Measurements from ENCODE around the gene OR1E2. TPM values are rescaled to one million over a fixed set of nuclear protein-coding genes. Genes with fewer than 3 reads are reported as not detected.
"Not testable (repeated sequence)": the region's sequence is repeated elsewhere in the genome, so short reads cannot be mapped to it uniquely, and the experiment has no call there.

The OR1E2 gene, protein sequence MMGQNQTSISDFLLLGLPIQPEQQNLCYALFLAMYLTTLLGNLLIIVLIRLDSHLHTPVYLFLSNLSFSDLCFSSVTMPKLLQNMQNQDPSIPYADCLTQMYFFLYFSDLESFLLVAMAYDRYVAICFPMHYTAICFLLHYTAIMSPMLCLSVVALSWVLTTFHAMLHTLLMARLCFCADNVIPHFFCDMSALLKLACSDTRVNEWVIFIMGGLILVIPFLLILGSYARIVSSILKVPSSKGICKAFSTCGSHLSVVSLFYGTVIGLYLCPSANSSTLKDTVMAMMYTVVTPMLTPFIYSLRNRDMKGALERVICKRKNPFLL
- not detected for polyA plus RNA-seq (ENCODE audit: insufficient read length in 3 of 3)
- long read RNA-seq, donor 1: 0 reads
- long read RNA-seq, donor 2: 0 reads
- long read RNA-seq, donor 3: 0 reads
- long read RNA-seq, donor 4: 0 reads
- long read RNA-seq, donor 5, partial matches to known transcripts: 0 of 1 reads
- long read RNA-seq, donor 5, other reads (novel, unspliced or antisense): 0 of 1 reads
- long read RNA-seq, donor 6: 0 reads
- long read RNA-seq, donor 7: 0 reads
- long read RNA-seq, donor 8: 0 reads
- long read RNA-seq, donor 9: 0 reads
- long read RNA-seq, donor 10: 0 reads
- long read RNA-seq, donor 11: 0 reads
- long read RNA-seq, donor 12: 0 reads
- long read RNA-seq, donor 13: 0 reads
- long read RNA-seq, donor 14: 0 reads
- long read RNA-seq, donor 15: 0 reads
- long read RNA-seq, donor 16: 0 reads

DNA sequence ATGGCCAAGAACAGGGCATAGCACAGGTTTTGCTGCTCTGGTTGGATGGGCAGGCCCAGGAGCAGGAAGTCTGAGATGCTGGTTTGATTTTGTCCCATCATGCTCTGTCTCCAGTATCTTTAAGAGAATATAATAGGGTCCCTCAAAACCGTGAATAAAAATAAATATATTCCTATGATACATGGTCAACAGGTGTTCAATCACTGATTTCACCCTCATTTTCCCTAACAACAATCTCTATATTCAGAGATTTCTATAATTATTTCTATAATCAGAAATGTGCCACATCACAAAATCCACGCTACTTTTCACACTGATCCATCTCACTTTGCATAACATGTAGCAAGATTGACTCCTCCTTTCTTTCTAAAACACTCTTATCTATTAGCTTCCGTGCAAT, at the start of gene OR1E2:
OR1E2 (minus strand) TSS at position 101 of the 400 bp plus-strand sequence; CDS start at position 101, 0 bp downstream.
- DNase-seq: no peak

DNA sequence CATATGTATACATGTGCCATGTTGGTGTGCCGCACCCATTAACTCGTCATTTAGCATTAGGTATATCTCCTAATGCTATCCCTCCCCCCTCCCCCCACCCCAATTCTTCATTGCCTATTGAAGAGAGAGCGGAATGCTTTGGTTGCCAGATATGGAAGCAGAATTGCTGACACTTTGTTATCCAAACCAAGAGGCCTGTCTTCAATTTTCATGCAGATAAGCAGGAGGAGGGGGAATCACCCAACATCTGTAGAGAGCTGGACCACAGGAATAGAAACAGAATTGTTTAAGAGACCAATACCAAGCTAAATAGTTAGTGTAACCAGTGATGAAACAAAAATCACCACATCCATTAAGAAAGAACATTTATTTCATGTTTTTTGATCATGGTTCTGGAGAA, 49.2 kb upstream of the OR1E2 start:
- no peak for DNase-seq

DNA sequence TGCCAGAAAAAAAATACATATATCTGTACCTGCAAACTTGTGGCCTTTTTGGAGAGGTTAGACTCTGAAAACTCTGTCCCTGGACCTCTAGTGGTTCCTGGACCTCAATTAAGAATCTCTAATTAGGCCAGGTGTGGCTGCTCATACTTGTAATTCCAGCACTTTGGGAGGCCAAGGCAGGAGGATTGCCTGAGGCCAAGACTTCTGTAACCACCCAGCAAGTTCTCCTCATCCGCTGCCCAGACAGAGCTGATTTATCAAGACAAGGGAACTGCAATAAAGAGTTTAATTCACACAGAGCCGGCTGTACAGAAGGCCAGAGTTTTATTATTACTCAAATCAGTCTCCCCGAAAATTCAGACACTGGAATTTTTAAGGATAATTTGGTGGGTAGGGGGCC, 46.3 kb upstream of the OR1E2 start:
- no peak for DNase-seq

DNA sequence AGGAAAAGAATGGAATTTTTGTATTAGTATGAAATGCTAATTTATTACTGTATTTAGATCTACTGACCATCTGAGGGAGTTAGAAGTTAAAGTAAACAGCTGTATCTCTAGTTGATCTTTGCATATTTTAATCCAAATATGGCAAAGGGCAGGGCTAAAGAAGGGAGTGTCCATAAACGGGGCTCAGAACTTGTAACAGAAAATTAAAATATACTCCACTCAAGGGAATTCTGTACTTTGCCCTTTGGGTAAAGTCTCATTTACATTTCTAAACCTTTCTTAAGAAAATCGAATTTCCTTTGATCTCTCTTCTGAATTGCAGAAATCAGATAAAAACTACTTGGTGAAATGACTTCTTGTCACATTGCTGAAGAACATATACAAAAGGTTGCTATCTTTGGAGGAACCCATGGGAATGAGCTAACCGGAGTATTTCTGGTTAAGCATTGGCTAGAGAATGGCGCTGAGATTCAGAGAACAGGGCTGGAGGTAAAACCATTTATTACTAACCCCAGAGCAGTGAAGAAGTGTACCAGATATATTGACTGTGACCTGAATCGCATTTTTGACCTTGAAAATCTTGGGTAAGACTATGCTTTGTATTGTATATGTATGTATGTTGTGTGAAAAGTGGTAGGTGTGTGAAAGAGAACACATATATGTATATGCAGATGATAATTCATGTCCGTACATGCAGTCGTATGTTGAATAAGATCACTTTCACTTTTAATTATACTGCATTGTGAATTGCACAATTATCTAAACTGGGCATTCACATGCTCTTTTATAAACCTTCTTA, 42.4 kb upstream of the OR1E2 start, which contains the start of gene ASPA:
ASPA (plus strand) TSS at position 186 of the 799 bp plus-strand sequence; CDS start at position 349, 163 bp downstream.
- DNase-seq: peak; percentile 30

DNA sequence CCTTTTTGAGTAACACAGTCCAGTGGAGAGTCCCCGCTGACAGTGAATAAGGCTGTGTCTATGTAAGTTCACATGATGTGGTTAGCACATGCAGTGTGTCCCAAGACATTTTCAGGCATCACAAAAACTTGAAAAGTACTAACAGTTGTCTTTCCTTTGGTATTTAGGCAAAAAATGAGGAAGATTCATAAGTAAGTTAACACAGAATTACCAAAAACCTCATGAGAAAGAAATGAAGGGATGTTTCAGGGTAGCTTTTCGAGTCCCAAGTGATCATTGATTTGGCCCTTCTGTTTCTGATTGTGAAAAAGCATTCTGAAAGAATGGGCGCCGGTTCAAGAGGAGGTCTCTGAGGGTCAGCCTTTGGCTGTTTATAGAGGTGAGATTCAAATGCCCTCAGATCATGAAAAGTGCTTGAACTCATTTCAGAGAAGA, 41.6 kb upstream of the OR1E2 start:
- no peak for DNase-seq

DNA sequence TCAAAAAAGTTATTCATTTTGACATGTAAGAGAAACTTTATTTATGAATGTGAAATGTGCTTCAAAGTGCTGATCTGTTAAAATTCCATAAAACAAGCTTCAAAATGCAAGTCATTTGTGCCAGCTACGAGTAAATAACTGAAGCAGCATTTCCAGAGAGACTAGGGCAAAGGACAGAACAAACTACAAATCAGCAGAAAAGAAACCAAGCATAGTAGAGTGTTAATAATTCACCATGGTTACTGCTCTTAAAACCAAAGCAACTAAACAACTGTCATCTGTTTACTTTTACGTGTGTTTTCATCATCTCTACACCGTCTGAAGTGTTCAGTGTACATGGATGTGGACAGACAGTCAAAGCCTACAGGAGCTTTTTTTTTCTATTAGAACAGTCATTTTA, 40.6 kb upstream of the OR1E2 start:
- DNase-seq: peak; percentile 39

DNA sequence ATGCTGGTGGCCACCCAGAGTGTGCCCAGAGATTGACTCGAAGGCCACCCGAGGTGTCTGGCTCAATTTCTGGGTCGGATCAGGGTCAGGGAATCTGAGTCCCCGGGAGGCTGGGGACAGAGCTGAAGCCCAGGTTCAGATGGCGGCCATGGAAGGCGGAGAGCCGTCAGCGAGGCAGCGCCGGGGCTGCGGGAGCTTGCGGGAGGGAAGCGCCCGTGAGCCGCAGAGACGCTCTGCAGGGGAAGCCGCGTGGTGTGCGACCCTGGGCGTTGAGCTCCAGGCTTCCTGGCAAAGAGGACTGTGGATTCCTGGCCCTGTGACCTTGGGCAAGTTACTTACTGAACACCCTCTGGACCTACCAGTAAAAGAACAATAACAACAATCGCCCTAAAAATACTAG, 38.5 kb upstream of the OR1E2 start:
- DNase-seq: no peak

DNA sequence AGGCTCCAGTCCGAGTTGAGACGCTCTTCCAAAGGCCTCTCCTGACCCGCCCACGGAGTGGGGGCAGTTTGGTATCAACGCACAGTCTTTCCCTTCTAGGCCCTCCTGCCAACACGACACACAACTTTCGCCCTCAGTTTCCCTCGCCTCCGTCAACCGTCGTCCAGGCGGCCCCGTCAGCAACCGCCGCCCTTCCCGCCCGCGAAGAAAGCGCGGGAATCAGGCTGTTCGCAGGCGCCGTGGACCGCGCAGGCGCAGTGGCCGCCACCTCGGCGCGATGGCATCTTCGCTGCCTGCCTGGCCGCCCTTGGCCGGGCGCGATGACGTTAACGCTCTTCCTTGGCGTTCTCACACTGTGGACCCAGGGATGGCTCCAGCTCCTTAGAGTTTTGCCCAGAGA, 38.0 kb upstream of the OR1E2 start, which contains the start of gene SPATA22:
SPATA22 (minus strand) TSS at position 221 of the 400 bp plus-strand sequence. CDS start 2,494 bp downstream, outside the sequence.
- DNase-seq: no peak

DNA sequence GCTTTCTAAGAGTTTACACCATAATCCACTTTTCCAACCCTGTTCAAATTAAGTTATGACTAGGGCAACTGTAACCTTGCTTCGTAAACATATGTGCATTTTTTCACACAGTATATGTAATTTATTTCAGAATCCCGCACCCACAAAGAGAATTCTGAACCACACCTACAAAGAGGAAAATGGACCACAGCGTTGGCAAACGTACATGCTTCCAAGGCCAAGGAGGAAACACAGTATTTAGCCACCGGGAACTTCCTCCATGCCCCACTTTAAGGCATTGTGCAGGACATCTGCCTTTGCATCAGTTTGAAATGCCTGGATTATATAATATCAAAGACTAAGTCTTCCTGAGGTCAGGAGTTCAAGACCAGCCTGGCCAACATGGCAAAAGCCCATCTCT, 35.9 kb upstream of the OR1E2 start:
- DNase-seq: no peak

DNA sequence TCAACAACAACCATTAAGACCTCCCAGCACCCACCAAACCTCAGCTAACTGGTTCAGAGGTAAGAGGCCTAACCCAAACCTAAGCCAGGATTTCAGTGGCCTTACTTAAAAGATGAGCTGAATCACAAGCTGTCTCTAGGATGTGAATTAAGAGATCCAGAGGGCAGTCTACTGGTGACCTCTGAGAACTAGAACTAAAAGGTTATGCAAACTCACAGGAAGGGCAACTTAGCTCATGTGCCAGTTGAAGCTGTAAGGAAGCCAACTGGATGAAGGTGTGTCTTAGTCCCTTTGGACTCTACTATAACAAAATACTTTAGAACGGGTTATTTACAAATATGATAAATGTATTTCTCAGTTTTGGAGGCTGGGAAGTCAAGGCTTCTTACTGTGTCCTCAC, 32.7 kb upstream of the OR1E2 start:
- DNase-seq: not testable (repeated sequence)

DNA sequence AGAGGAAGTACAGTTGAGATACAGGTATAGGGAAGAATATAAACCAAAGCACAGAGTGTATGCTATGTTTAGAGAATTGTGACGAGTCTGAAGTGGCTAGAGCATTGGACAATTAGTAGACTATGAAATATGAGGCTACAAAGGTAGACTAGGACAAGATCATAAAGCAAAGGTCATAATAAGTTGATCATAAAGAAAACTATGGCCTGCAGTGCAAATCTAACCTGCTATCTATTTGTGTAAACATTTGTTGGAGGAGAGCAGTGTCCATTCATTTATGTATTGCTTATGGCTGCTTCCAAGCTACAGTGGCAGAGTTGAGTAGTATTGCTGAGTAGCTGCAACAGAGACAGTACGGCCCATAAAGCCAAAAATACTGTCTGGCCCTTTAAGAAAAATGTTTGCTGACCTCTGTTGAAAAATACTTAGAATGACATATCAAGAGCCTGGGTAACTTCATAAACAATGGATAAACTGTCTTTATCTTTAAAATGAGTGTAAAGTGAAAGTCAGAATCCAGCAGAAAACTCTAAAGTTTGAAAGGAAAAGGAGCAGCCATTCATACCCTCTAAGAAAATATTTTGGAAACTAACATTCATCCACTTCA, 14.5 kb upstream of the OR1E2 start:
- no peak for DNase-seq

DNA sequence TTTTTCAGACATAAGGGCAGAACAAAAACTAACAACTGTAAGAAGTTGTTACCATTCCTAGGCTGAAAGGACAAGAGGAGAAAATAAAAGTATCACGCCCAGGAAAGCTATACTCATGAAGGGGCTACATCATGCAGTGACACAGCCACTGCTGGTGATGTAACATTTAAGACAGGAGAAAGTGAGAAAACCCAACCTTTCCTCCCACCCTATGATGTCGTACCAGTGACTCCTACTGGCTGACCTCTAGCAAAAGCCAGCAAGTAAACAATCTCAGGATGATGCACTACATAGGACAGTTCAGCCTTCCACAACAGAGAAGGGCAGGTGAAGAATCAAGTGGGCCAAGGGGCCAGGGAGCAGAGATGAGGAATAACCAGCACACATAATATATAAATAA, 14.0 kb upstream of the OR1E2 start:
- DNase-seq: no peak

DNA sequence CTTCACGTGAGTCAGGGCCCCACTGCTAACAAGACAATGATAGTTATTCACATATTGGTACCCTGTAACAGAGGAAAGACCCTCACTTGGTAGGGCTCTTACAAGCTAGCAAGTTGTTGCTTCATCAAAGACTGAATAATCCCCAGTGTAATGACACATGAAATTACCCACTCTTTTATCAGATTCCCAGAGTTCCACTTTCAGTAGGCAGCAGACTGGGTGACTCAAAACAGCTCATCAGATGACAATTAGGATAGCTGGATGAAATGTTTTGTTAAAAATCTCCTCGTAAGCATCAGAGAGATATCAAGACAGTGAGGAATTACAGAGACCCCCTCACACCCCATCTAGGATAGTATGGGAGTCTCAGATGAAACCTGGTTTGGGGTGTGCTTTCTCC, 6.8 kb upstream of the OR1E2 start:
- no peak for DNase-seq

DNA sequence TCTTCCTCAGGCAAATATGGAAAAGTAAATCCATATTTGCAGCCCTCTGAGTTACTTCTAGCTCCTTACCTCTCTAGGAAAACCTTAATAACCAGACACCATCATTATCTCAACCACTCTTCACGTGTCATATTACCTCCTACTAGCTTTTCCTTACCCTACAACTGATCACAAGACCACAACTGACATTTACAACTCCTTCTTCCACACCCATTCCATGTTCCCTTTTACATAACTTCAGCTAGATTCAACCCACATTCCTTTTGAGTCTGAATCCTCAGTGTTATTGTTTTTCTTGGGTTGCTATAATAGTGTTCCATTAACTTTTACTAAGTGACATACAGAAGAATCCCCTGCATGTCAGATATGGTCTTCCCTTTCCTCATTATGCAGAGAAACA, 4.7 kb upstream of the OR1E2 start:
- no peak for DNase-seq

DNA sequence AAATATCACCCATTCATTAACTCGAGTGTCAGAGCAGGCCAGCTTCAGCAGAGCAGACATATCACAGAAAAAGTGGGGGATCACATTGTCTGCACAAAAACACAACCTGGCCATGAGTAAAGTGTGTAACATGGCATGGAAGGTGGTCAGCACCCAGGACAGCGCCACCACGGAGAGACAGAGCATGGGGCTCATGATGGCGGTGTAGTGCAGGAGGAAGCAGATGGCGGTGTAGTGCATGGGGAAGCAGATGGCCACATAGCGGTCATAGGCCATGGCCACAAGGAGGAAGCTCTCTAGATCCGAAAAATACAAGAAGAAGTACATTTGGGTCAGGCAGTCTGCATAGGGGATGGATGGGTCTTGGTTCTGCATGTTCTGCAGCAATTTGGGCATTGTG, 426 bp downstream of the OR1E2 start:
- peak; percentile 3 for DNase-seq

DNA sequence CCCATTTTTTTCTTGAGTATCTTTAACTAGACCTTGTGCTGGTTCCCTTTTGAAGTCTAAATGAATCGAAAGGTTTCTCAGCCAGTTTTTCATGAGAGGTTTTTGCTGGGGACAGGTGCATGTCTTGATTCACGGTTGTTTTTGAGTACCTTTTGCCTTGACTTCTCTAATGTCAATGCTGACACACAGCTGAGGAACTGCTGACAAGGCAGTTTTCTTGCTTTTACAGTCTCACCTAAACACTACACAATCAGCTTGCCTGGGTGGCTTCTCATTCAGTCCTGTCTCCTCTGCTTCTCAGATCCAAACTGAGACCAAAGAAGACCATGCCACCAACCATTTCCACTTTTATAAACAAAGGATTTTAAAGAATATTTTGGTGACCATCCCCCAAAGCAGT, 15.4 kb downstream of the OR1E2 start:
- DNase-seq: no peak

DNA sequence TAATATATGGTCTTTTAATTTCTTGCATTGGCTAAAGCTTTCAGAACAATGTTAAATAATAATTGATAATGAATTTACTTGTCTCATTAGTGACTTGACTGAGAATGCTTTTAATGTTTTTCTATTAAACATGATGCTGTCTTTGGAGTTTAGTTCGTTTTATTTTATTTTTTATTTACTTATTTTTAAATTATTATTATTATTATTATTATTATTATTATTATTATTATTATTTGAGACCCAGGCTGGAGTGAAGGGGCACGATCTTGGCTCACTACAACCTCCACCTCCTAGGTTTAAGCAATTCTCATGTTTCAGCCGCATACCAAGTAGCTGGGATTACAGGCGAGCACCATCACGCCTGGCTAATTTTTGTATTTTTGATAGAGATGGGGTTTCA, 18.0 kb downstream of the OR1E2 start:
- peak; percentile 11 for DNase-seq

DNA sequence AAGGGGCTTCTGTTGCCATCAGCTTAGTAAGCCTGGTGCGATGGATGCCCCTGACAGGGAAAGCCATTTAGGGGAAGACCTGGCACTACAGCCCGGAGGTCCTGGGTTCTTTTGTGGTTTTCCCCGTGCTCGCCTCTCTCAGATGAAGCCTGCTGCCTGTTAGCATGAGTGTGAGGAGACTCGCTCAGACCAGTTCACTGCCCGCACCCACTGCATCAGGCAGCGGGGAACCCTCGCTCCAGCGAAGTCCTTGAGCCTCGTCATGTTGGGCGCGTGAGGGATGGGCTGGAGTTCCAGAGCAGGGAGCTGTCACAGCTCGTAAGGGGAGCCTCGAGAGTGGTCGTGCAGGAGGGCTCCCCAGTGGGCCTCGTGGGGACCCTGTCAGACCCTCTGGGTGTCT, 21.4 kb downstream of the OR1E2 start:
- DNase-seq: not testable (repeated sequence)

DNA sequence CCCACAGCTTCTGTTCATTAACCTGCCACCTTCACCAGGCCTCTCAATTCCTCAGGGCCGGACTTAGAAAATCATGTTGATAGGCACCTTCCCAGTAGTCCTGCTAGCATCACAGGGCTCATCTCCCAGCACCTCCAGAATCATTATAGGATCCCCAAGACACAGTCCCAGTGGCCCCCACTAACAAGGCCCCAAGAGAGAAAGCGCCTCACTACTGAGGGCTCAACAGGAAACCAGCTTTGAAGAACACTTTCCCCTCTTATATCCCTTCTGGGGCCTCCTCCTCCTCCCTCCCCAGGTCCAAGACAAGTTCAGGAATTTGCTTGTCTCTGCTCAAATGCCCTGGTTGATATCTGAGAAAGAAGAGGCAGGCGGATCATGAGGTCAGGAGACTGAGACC, 22.6 kb downstream of the OR1E2 start, which contains the start of gene OR3A3:
OR3A3 (plus strand) TSS at position 301 of the 400 bp plus-strand sequence.
- DNase-seq: no peak

DNA sequence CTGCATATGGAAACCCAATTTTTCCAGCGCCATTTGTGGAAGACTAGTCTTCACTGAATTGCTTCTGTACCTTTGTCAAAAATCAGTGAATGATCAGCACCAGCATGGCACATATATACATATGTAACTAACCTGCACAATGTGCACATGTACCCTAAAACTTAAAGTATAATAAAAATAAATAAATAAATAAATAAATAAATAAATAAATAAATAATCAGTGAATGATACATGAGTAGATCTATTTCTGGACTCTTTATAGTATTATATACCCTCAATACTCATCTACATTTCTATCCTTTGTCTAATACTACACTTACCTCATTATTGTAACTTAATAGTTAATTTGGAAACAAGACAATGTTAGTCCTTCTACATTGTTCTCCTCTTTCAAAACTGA, 29.8 kb downstream of the OR1E2 start:
- DNase-seq: not testable (repeated sequence)

DNA sequence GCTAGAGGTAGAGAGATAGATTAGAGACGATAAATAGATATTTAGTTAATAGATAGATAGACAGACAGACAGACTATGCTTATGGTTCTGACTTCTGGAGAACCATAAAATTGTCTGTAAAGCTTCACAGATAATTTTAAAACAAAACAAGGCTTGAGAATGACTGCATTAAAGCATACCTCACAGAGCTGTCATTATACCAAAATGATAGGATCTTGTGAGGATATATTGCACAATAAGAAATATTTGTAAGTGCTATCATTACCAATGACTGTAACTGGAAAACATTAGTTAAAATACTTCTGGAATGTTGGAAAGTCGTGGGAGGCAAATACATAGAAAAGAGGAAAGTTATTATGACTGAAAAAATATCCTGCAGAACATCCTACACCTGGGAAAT, 31.9 kb downstream of the OR1E2 start:
- no peak for DNase-seq

DNA sequence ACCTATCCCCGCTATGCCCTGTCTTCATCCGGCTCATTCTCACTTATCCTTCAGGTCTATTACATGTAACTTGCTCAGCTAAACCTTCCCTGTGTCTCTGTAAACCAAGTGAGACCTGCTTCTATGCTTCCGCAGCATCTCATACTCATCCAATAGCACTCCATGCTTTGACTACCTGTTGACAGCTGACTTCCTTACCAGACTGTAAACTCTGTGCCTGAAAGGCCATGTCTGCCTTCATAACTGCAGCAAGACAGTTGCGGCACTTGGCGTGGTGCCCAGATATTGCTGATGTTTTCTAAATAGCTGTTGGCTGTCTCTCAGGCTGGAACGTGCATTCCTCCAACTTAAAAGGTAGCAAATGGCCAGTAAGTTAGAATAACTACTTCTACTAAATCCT, 33.6 kb downstream of the OR1E2 start:
- no peak for DNase-seq
